Common myeloid progenitor, CD34-positive (primary cell): ENCODE data around the gene MCM7.
A peak's percentile ranks its signal among the peaks of the same experiment; 100 is the strongest.

Source experiments
- CTCF ChIA-PET: fragments of 350-600 bp; sonication (Branson Sonifier 250); formaldehyde crosslinking; loops from one replicate; lab custom pipeline; 2021; ENCODE audit warnings: antibody characterized with exemption; lab: Charles Lee
- POLR2A ChIA-PET: fragments of 350-600 bp; sonication (Branson Sonifier 250); formaldehyde crosslinking; loops from one replicate; lab custom pipeline; 2021; ENCODE audit warnings: antibody characterized with exemption; lab: Charles Lee
- DNase-seq, 3 donors: peaks; one replicate each; pipeline versions ENCODE4 v3.0.0 to v3.0.0-alpha.2; 2013
- H3K27ac ChIP-seq, 2 experiments: 1 replicate in 1 of 2; 2 replicates in 1 of 2; pipeline ENCODE4 v1.7.0; 2013; ENCODE audit warnings: inconsistent platforms in 2 of 2, low read length in 2 of 2, mild to moderate bottlenecking in 2 of 2, low read depth in 1 of 2, moderate library complexity in 1 of 2; ENCODE audit not compliant: severe bottlenecking in 2 of 2, insufficient read depth in 1 of 2, poor library complexity in 1 of 2
- H3K27me3 ChIP-seq, 5 experiments: replicated peaks in 2 of 5; 1 replicate in 3 of 5; 2 replicates in 2 of 5; pipeline versions ENCODE4 v1.6.1 to v1.7.0; 2013; ENCODE audit warnings: low read length in 4 of 5, mild to moderate bottlenecking in 2 of 5, moderate library complexity in 2 of 5, inconsistent platforms in 1 of 5; ENCODE audit not compliant: insufficient read depth in 5 of 5, control insufficient read depth in 4 of 5
- H3K36me3 ChIP-seq, 4 experiments: 1 replicate in 2 of 4; 2 replicates in 2 of 4; pipeline versions ENCODE4 v1.6.1 to v1.7.0; 2013; ENCODE audit warnings: low read length in 3 of 4, control low read depth in 1 of 4, mild to moderate bottlenecking in 1 of 4; ENCODE audit not compliant: control insufficient read depth in 4 of 4, insufficient read depth in 4 of 4
- H3K4me1 ChIP-seq, 4 experiments: 1 replicate in 3 of 4; 2 replicates in 1 of 4; pipeline versions ENCODE4 v1.6.1 to v1.7.1; 2013; ENCODE audit warnings: low read length in 3 of 4, mild to moderate bottlenecking in 3 of 4, control low read depth in 1 of 4, inconsistent platforms in 1 of 4, moderate library complexity in 1 of 4; ENCODE audit not compliant: control insufficient read depth in 4 of 4, insufficient read depth in 4 of 4; ENCODE audit errors: control extremely low read depth in 1 of 4
- H3K4me3 ChIP-seq, 7 experiments: 1 replicate in 4 of 7; 2 replicates in 3 of 7; pipeline versions ENCODE4 v1.5.1 to v1.7.0; 2013; ENCODE audit warnings: mild to moderate bottlenecking in 7 of 7, low read length in 6 of 7, moderate library complexity in 6 of 7, inconsistent platforms in 2 of 7, low read depth in 2 of 7, control low read depth in 1 of 7; ENCODE audit not compliant: insufficient read depth in 4 of 7, control insufficient read depth in 1 of 7; ENCODE audit errors: extremely low read depth in 1 of 7
- H3K9me3 ChIP-seq, 5 experiments: 1 replicate in 4 of 5; 2 replicates in 1 of 5; pipeline versions ENCODE4 v1.6.1 to v1.7.1; 2013; ENCODE audit warnings: low read length in 4 of 5, mild to moderate bottlenecking in 2 of 5, inconsistent platforms in 1 of 5, low read depth in 1 of 5, moderate library complexity in 1 of 5; ENCODE audit not compliant: control insufficient read depth in 4 of 5, insufficient read depth in 2 of 5; ENCODE audit errors: control extremely low read depth in 1 of 5
- WGBS: methylation state at CpG from one replicate; pipeline ENCODE4 v1.1.5; 2013; ENCODE audit not compliant: insufficient coverage; 5-methylcytosine and 5-hydroxymethylcytosine counted together

Gene MCM7

GRCh38 chr7:100095289-100095688, 5.9 kb downstream of the MCM7 start:
- no peaks in the 10 kb centered on the region for H3K9me3 ChIP-seq
- CTCF ChIA-PET = no interaction called here
- H3K36me3 ChIP-seq = peaks cover 31 to 95% (median 78%) of the 10 kb centered on the region in 4 experiments
- H3K4me1 ChIP-seq = peaks cover 7 to 15% (median 9%) of the 10 kb centered on the region in 4 experiments
- H3K4me3 ChIP-seq = no peak overlapping the region
- POLR2A ChIA-PET = interaction anchor here (1.3 kb wide), 1 partner anchor 13 kb away, joined by 4 read pairs; no protein-coding TSS in a partner anchor
- no peak overlapping the region for H3K27ac ChIP-seq
- 93% methylated on average over 3 of the region's 9 CpGs for WGBS
- DNase-seq = no peak
- H3K27me3 ChIP-seq = no peaks in the 10 kb centered on the region

GRCh38 chr7:100093925-100094486, 7.2 kb downstream of the MCM7 start:
- H3K27ac ChIP-seq = no peak overlapping the region
- ChIA-PET POLR2A (interaction anchor here (1.3 kb wide), 1 partner anchor 11 kb away, joined by 4 read pairs; no protein-coding TSS in a partner anchor), CTCF (interaction anchor here (1.0 to 2.0 kb wide), 3 partner anchors 8 to 37 kb away, joined by 3 to 6 read pairs (median 4); no protein-coding TSS in a partner anchor)
- no peaks in the 10 kb centered on the region for H3K27me3 ChIP-seq
- no peak overlapping the region for H3K4me3 ChIP-seq
- peaks cover 29 to 87% (median 73%) of the 10 kb centered on the region in 4 experiments for H3K36me3 ChIP-seq
- H3K9me3 ChIP-seq = no peaks in the 10 kb centered on the region
- WGBS = 97% methylated on average over 13 of the region's 16 CpGs
- H3K4me1 ChIP-seq = peaks cover 0 to 13% (median 8%) of the 10 kb centered on the region in 4 experiments
- no peak for DNase-seq

GRCh38 chr7:100093498-100093897, 7.7 kb downstream of the MCM7 start:
- 98% methylated on average over 13 of the region's 13 CpGs for WGBS
- POLR2A ChIA-PET = interaction anchor here (0.7 kb wide), 1 partner anchor 12 kb away, joined by 3 read pairs; the partner anchor contains the start of gene ZNF3
- peaks cover 0 to 13% (median 7%) of the 10 kb centered on the region in 4 experiments for H3K4me1 ChIP-seq

GRCh38 chr7:100093054-100093453, 8.1 kb downstream of the MCM7 start:
- WGBS = 93% methylated on average over 6 of the region's 8 CpGs
- POLR2A ChIA-PET = interaction anchor here (0.7 kb wide), 1 partner anchor 12 kb away, joined by 3 read pairs; the partner anchor contains the start of gene ZNF3
- no peaks in the 10 kb centered on the region for H3K9me3 ChIP-seq
- peak overlapping the region in 1 of 2 experiments; percentile 12 for H3K27ac ChIP-seq
- peaks cover 22 to 78% (median 64%) of the 10 kb centered on the region in 4 experiments for H3K36me3 ChIP-seq
- H3K27me3 ChIP-seq = no peaks in the 10 kb centered on the region
- DNase-seq = no peak
- peaks cover 0 to 17% (median 11%) of the 10 kb centered on the region in 4 experiments for H3K4me1 ChIP-seq
- CTCF ChIA-PET = interaction anchor here (1.0 to 2.0 kb wide), 2 partner anchors 8 to 38 kb away, joined by 4 to 6 read pairs; no protein-coding TSS in a partner anchor
- H3K4me3 ChIP-seq = no peak overlapping the region

More at GRCh38 chr7:100093498-100093897, 7.7 kb downstream of the MCM7 start:
- no peaks in the 10 kb centered on the region for H3K27me3 ChIP-seq
- H3K27ac ChIP-seq = no peak overlapping the region
- no peak overlapping the region for H3K4me3 ChIP-seq
- peaks cover 26 to 82% (median 68%) of the 10 kb centered on the region in 4 experiments for H3K36me3 ChIP-seq
- CTCF ChIA-PET = interaction anchor here (1.0 to 2.0 kb wide), 3 partner anchors 8 to 37 kb away, joined by 3 to 6 read pairs (median 4); no protein-coding TSS in a partner anchor
- no peaks in the 10 kb centered on the region for H3K9me3 ChIP-seq
- no peak for DNase-seq

- WGBS = 90% methylated on average over 18 of the region's 19 CpGs
- no peaks in the 10 kb centered on the region for H3K9me3 ChIP-seq
- H3K4me3 ChIP-seq = no peak overlapping the region
- no peak overlapping the region for H3K27ac ChIP-seq
- ChIA-PET POLR2A (interaction anchor here (1.9 to 2.3 kb wide), 2 partner anchors 9 kb away, joined by 5 to 8 read pairs; partner anchors contain the start of gene MCM7), CTCF (interaction anchor here (1.1 to 2.0 kb wide), 4 partner anchors 9 to 40 kb away, joined by 3 to 7 read pairs (median 5); partner anchors contain the start of genes AP4M1 and MCM7)
- H3K27me3 ChIP-seq = no peaks in the 10 kb centered on the region
- peaks cover 14 to 64% (median 55%) of the 10 kb centered on the region in 4 experiments for H3K36me3 ChIP-seq
- DNase-seq = peak in 1 of 3 donors; percentile 25
- H3K4me1 ChIP-seq = peaks cover 0 to 20% (median 13%) of the 10 kb centered on the region in 4 experiments
These were observed 9.6 kb downstream of the MCM7 start for GRCh38 chr7:100091411-100092181.

GRCh38 chr7:100090527-100091410, 10.4 kb downstream of the MCM7 start:
- CTCF ChIA-PET = interaction anchor here (1.1 to 1.9 kb wide), 2 partner anchors 8 to 11 kb away, joined by 4 to 7 read pairs; partner anchors contain the start of genes AP4M1 and MCM7
- no peak for DNase-seq
- H3K4me1 ChIP-seq = peaks cover 0 to 20% (median 13%) of the 10 kb centered on the region in 4 experiments

More at GRCh38 chr7:100090527-100091410, 10.4 kb downstream of the MCM7 start:
- POLR2A ChIA-PET = interaction anchor here (1.9 to 2.3 kb wide), 2 partner anchors 8 to 10 kb away, joined by 5 to 8 read pairs; partner anchors contain the start of gene MCM7
- H3K36me3 ChIP-seq = peaks cover 13 to 56% (median 49%) of the 10 kb centered on the region in 4 experiments
- H3K4me3 ChIP-seq = no peak overlapping the region
- H3K27ac ChIP-seq = no peak overlapping the region
- no peaks in the 10 kb centered on the region for H3K9me3 ChIP-seq
- WGBS = 93% methylated on average over 12 of the region's 14 CpGs
- no peaks in the 10 kb centered on the region for H3K27me3 ChIP-seq
